ENCODE results near the gene FOXK1. TPM values are rescaled to one million over a fixed set of nuclear protein-coding genes. Genes with fewer than 3 reads are reported as not detected.

Gene FOXK1
- polyA plus RNA-seq, 3 donors = 0.33 to 16.8 (median 0.76) TPM

GRCh38 chr7:4787947-4788626 lies 106.0 kb downstream of the FOXK1 start:
- H3K79me2 ChIP-seq (ENCODE audit: insufficient read depth, low read length) = peaks cover 2% of the 10 kb centered on the region
- no peaks in the 10 kb centered on the region for H3K27me3 ChIP-seq (ENCODE audit: control insufficient read depth in 2 of 2, insufficient read depth in 2 of 2, low read length in 2 of 2)
- no peak overlapping the region for H3K27ac ChIP-seq (ENCODE audit: low read depth in 1 of 2, low read length in 2 of 2)
- H4K20me1 ChIP-seq (ENCODE audit: insufficient read depth, low read length) = peaks cover 63% of the 10 kb centered on the region
- WGBS (ENCODE audit: insufficient coverage) = 92% methylated on average over 22 of the region's 23 CpGs
- H3K4me3 ChIP-seq (replicated peaks in 1 of 3; ENCODE audit: low read depth in 2 of 3, low read length in 3 of 3) = no peak overlapping the region
- H3K4me3 Mint-ChIP-seq = no peak overlapping the region
- no peak overlapping the region for H3K27ac Mint-ChIP-seq
- no peak overlapping the region for H2AFZ ChIP-seq (ENCODE audit: insufficient read depth, low read depth, low read length, poor library complexity, severe bottlenecking)
- peaks cover 12 to 17% of the 10 kb centered on the region in 2 donors for H3K4me1 ChIP-seq (ENCODE audit: control insufficient read depth in 1 of 2, insufficient read depth in 2 of 2, low read length in 2 of 2)
- H3K9me3 ChIP-seq (replicated peaks in 1 of 2; ENCODE audit: control insufficient read depth in 1 of 2, insufficient read depth in 1 of 2, low read length in 2 of 2) = no peaks in the 10 kb centered on the region
- no peak overlapping the region for H3K4me2 ChIP-seq (replicated peaks; ENCODE audit: extremely low read depth, low read length, poor library complexity, severe bottlenecking)
- peaks cover 0 to 6% (median 2%) of the 10 kb centered on the region in 7 donors for H3K9me3 Mint-ChIP-seq
- H3K36me3 Mint-ChIP-seq = peaks cover 49 to 78% of the 10 kb centered on the region in 2 donors
- no peak for TF ChIP-seq CTCF (IDR thresholded peaks at IDR 0.05)
- no peak overlapping the region for H3K9ac ChIP-seq (ENCODE audit: insufficient read depth, low read length, poor library complexity, severe bottlenecking)
- intact Hi-C loops (cut with micrococcal nuclease) = no loop called here
- H3K27me3 Mint-ChIP-seq (ENCODE audit: low read depth in 3 of 3) = peaks cover 0 to 3% (median 0%) of the 10 kb centered on the region in 3 donors
- no peak for DNase-seq
- H3K36me3 ChIP-seq (replicated peaks in 1 of 2; ENCODE audit: control insufficient read depth in 1 of 2, insufficient read depth in 2 of 2, low read length in 2 of 2) = peaks cover 86 to 87% of the 10 kb centered on the region in 2 donors
- peaks cover 5% of the 10 kb centered on the region for H3K4me1 Mint-ChIP-seq

GRCh38 chr7:4788627-4789189 lies 106.6 kb downstream of the FOXK1 start:
- no peaks in the 10 kb centered on the region for H3K9me3 ChIP-seq (replicated peaks in 1 of 2; ENCODE audit: control insufficient read depth in 1 of 2, insufficient read depth in 1 of 2, low read length in 2 of 2)
- no peaks in the 10 kb centered on the region for H3K79me2 ChIP-seq (ENCODE audit: insufficient read depth, low read length)
- no peak overlapping the region for H3K9ac ChIP-seq (ENCODE audit: insufficient read depth, low read length, poor library complexity, severe bottlenecking)
- no peak for TF ChIP-seq CTCF (IDR thresholded peaks at IDR 0.05)
- Mint-ChIP-seq H3K4me3 (no peak overlapping the region), H3K9me3 (peaks cover 0 to 6% (median 2%) of the 10 kb centered on the region in 7 donors), H3K27ac (no peak overlapping the region), H3K36me3 (peaks cover 49 to 73% of the 10 kb centered on the region in 2 donors), H3K4me1 (peaks cover 5% of the 10 kb centered on the region), H3K27me3 (ENCODE audit: low read depth in 3 of 3) (peaks cover 0 to 5% (median 0%) of the 10 kb centered on the region in 3 donors)
- no peak overlapping the region for H3K27ac ChIP-seq (ENCODE audit: low read depth in 1 of 2, low read length in 2 of 2)
- no peak overlapping the region for H3K4me2 ChIP-seq (replicated peaks; ENCODE audit: extremely low read depth, low read length, poor library complexity, severe bottlenecking)
- H2AFZ ChIP-seq (ENCODE audit: insufficient read depth, low read depth, low read length, poor library complexity, severe bottlenecking) = no peak overlapping the region
- intact Hi-C loops (cut with micrococcal nuclease) = no loop called here
- DNase-seq = no peak
- peaks cover 12 to 17% of the 10 kb centered on the region in 2 donors for H3K4me1 ChIP-seq (ENCODE audit: control insufficient read depth in 1 of 2, insufficient read depth in 2 of 2, low read length in 2 of 2)
- H3K36me3 ChIP-seq (replicated peaks in 1 of 2; ENCODE audit: control insufficient read depth in 1 of 2, insufficient read depth in 2 of 2, low read length in 2 of 2) = peaks cover 80 to 81% of the 10 kb centered on the region in 2 donors
- H3K4me3 ChIP-seq (replicated peaks in 1 of 3; ENCODE audit: low read depth in 2 of 3, low read length in 3 of 3) = no peak overlapping the region
- no peaks in the 10 kb centered on the region for H3K27me3 ChIP-seq (ENCODE audit: control insufficient read depth in 2 of 2, insufficient read depth in 2 of 2, low read length in 2 of 2)
- peaks cover 56% of the 10 kb centered on the region for H4K20me1 ChIP-seq (ENCODE audit: insufficient read depth, low read length)
- WGBS (ENCODE audit: insufficient coverage) = 98% methylated on average over 27 of the region's 27 CpGs
